Right lobe of liver (tissue), 6 donors: ENCODE measurements around the gene HSPB6. TPM values are rescaled to one million over a fixed set of nuclear protein-coding genes. Genes with fewer than 3 reads are reported as not detected.

ENCODE experiments used
- ATAC-seq, 4 donors: fragments of 200-7000 bp; cut with Tn5 transposase; one replicate each; pipeline ENCODE4 v1.9.1; 2020; ENCODE audit warnings: mild to moderate bottlenecking in 4 of 4, moderate library complexity in 4 of 4
- DNase-seq, 3 donors: peaks; one replicate each; pipeline ENCODE4 v3.0.0-alpha.2; 2020
- H3K27ac ChIP-seq, 3 donors: fragments of 200-600 bp; one replicate each; pipeline ENCODE4 v1.8.0; 2022
- H3K27me3 ChIP-seq, 2 donors: fragments of 200-600 bp; one replicate each; pipeline ENCODE4 v1.8.0; 2022
- H3K36me3 ChIP-seq, 4 donors: fragments of 200-600 bp; sonication (generic) in 1 of 4; one replicate each; pipeline versions ENCODE4 v1.5.1 to v1.8.0; 2017 to 2022; ENCODE audit warnings: control low read depth in 1 of 4
- H3K4me1 ChIP-seq, 4 donors: fragments of 200-600 bp; sonication (generic) in 1 of 4; one replicate each; pipeline versions ENCODE4 v1.5.1 to v1.8.0; 2017 to 2022; ENCODE audit warnings: control low read depth in 1 of 4
- H3K4me3 ChIP-seq, 3 donors: fragments of 200-600 bp; one replicate each; pipeline ENCODE4 v1.8.0; 2022
- H3K9me3 ChIP-seq, 4 donors: fragments of 200-600 bp; sonication (generic) in 1 of 4; one replicate each; pipeline versions ENCODE4 v1.5.1 to v1.8.0; 2017 to 2022; ENCODE audit warnings: control low read depth in 1 of 4
- CTCF ChIP-seq, 4 donors: fragments of 200-600 bp in 3 of 4; fragments of 450-650 bp in 1 of 4; IDR thresholded peaks; one replicate each; pipeline versions ENCODE4 v1.5.1 to v1.8.0; 2016 to 2022; ENCODE audit warnings: antibody characterized with exemption in 4 of 4, mild to moderate bottlenecking in 2 of 4
- POLR2A ChIP-seq: fragments of 450-650 bp; IDR thresholded peaks from one replicate; pipeline ENCODE4 v1.6.1; 2017; ENCODE audit warnings: antibody characterized with exemption, mild to moderate bottlenecking
- WGBS: methylation state at CpG from one replicate; pipeline ENCODE4 v1.1.6; 2018; ENCODE audit warnings: low coverage, low lambda C conversion rate; ENCODE audit not compliant: insufficient coverage; ENCODE audit errors: missing lambda C conversion rate; 5-methylcytosine and 5-hydroxymethylcytosine counted together
- intact Hi-C, 2 donors: fragments of 100-400 bp; cut with DNase I; formaldehyde crosslinking; loops; one replicate each; pipeline versions ENCODE4 v1.11.2 to v1.14.1; 2022
- total RNA-seq, 6 experiments: library from RNA; depleted of rRNA in 2 of 6; stranded (reverse); fragments of >200 nt in 2 of 6; fragmentation: NEBNext Ultra II Directional in 3 of 6; extraction: Animal tissue kit (Norgen Biotek cat#: 25700) in 3 of 6; gene quantifications; one replicate each; pipeline versions ENCODE4 v1.1.0 to v1.2.4, GENCODE V29; 2016 to 2023
- donor health status: DM: no; HTN: yes; CAD: no.
- donor health status: DM: no; HTN: no; CAD: no.
- donor health status: DM: no; HTN: no; CAD: no.
- donor health status: DM: no; HTN: yes; CAD: no.
- donor health status: DM: no; HTN: yes; CAD: no.

HSPB6 gene
- total RNA-seq, 6 experiments from 2014 or later, result 2.6 to 6.0 (median 4.5) TPM

GRCh38 chr19:35777086-35777841 is 20.4 kb upstream of the HSPB6 start:
- H3K4me1 ChIP-seq, result no peaks in the 10 kb centered on the region
- DNase-seq (no peak), ATAC-seq (no peak)
- H3K27ac ChIP-seq, result no peak overlapping the region
- no peaks in the 10 kb centered on the region for H3K27me3 ChIP-seq
- intact Hi-C loops, result no loop called here
- 76% methylated on average over 14 of the region's 19 CpGs for WGBS
- TF ChIP-seq POLR2A (no peak), CTCF (IDR thresholded peaks at IDR 0.05) (no peak)
- H3K36me3 ChIP-seq, result no peaks in the 10 kb centered on the region
- H3K9me3 ChIP-seq, result no peaks in the 10 kb centered on the region
- H3K4me3 ChIP-seq, result no peak overlapping the region

DNA sequence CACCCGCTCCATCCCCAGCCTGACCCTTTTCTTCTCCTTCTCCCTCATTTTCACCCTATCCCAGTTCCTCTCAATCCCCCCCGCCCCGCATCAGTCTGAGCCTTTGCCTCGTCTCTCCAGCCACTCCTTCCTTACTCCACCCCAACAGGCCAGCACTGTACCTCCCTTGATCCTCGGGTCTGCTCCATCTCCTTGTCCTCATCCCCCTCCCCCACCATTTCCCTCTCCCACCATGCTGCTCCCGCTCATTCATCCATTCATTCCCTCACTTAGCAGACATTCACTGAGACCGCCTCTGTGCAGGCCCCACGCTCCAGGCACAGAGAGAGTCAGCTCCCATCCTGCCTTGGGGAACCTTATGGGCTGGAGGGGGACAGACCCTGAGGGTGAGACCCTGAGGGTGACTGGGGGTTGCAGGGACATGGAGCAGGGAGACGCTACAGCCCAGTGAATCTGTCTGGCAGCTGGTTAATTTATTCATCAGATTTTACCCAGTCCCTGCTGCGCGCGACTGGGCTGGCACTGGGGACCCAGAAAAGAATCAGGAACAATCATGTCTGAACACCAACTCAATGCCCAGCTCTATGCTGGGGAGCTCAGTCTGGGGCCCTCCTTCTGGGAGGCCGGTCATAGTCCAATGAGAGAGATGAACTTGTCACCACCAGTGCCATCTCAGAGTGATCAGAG is 19.4 kb upstream of the HSPB6 start:
- TF ChIP-seq POLR2A, result no peak
- Histone ChIP-seq H3K4me3 (peak overlapping the region; percentile 73 to 81 (median 78)), H3K4me1 (no peaks in the 10 kb centered on the region), H3K27ac (no peak overlapping the region), H3K27me3 (no peaks in the 10 kb centered on the region), H3K36me3 (no peaks in the 10 kb centered on the region), H3K9me3 (no peaks in the 10 kb centered on the region)
- WGBS, result 51% methylated on average over 10 of the region's 13 CpGs
- intact Hi-C loops, result no loop called here
- ATAC-seq (no peak), DNase-seq (no peak)

- no peak for TF ChIP-seq POLR2A
- no peak for TF ChIP-seq CTCF (IDR thresholded peaks at IDR 0.05)
- no peaks in the 10 kb centered on the region for H3K27me3 ChIP-seq
- no peaks in the 10 kb centered on the region for H3K36me3 ChIP-seq
- no peaks in the 10 kb centered on the region for H3K9me3 ChIP-seq
- 4% methylated on average over 26 of the region's 82 CpGs for WGBS
- ATAC-seq (peak; percentile 99 to 100 (median 99)), DNase-seq (peak; percentile 98 to 99 (median 99))
- H3K27ac ChIP-seq, result no peak within 1 kb of the TSS
- peak within 1 kb of the TSS; percentile 73 to 81 (median 78) for H3K4me3 ChIP-seq
- intact Hi-C loops, result no loop called here
- no peaks in the 10 kb centered on the region for H3K4me1 ChIP-seq
Observed at GRCh38 chr19:35775298-35776101, 18.7 kb upstream of the HSPB6 start, which contains the start of gene ARHGAP33. TSS of gene ARHGAP33 (plus strand) at chr19:35775564. CDS start at chr19:35775659, 95 bp downstream.

DNA sequence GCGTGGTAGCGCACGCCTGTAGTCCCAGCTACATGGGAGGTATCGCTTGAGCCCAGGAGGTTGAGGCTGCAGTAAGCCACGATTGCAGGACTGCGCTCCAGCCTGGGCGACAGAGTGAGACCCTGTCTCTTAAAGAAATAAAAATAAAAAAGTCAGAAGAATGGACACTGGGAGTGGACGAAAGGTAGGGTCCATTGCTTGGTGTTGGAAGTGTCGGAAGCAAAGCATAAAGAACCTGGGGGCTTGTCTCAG is 18.1 kb upstream of the HSPB6 start:
- intact Hi-C loops, result no loop called here
- H3K36me3 ChIP-seq, result no peaks in the 10 kb centered on the region
- no peaks in the 10 kb centered on the region for H3K9me3 ChIP-seq
- H3K4me1 ChIP-seq, result no peaks in the 10 kb centered on the region
- peak overlapping the region; percentile 73 to 81 (median 78) for H3K4me3 ChIP-seq
- no peak overlapping the region for H3K27ac ChIP-seq
- DNase-seq (no peak), ATAC-seq (no peak)
- H3K27me3 ChIP-seq, result no peaks in the 10 kb centered on the region
- 21% methylated on average over 8 of the region's 9 CpGs for WGBS
- TF ChIP-seq CTCF (IDR thresholded peaks at IDR 0.05), result no peak
- no peak for TF ChIP-seq POLR2A
